Adrenal gland (tissue), 12 donors: ENCODE measurements around the gene GLIS1. TPM values are rescaled to one million over a fixed set of nuclear protein-coding genes. Genes with fewer than 3 reads are reported as not detected.

Experiments used
- DNase-seq, 7 donors: peaks; one replicate each; pipeline ENCODE4 v3.0.0-alpha.2; 2019 to 2020
- H3K27ac ChIP-seq, 5 donors: fragments of 200-600 bp; sonication (generic) in 4 of 5; 1 replicate in 3 of 5; 2 replicates in 2 of 5; pipeline versions ENCODE4 v1.5.1 to v1.8.0; 2016 to 2020; ENCODE audit warnings: mild to moderate bottlenecking in 1 of 5
- H3K27me3 ChIP-seq: fragments of 200-600 bp; 2 replicates; pipeline ENCODE4 v1.8.0; 2021
- H3K36me3 ChIP-seq, 2 donors: fragments of 200-600 bp; replicated peaks in 1 of 2; 1 replicate in 1 of 2; 2 replicates in 1 of 2; pipeline versions ENCODE4 v1.5.1 to v1.8.0; 2018 to 2022
- H3K4me1 ChIP-seq, 2 donors: fragments of 200-600 bp; replicated peaks in 1 of 2; 1 replicate in 1 of 2; 2 replicates in 1 of 2; pipeline versions ENCODE4 v1.5.1 to v1.8.0; 2018 to 2021
- H3K4me3 ChIP-seq, 4 donors: fragments of 200-600 bp; sonication (generic) in 3 of 4; one replicate each; pipeline ENCODE4 v1.5.1; 2016 to 2018
- H3K9me3 ChIP-seq, 3 donors: fragments of 200-600 bp; sonication (generic) in 1 of 3; replicated peaks in 1 of 3; 1 replicate in 2 of 3; 2 replicates in 1 of 3; pipeline versions ENCODE4 v1.5.1 to v1.8.0; 2016 to 2021
- POLR2A ChIP-seq, 2 donors: fragments of 450-650 bp; IDR thresholded peaks; one replicate each; pipeline ENCODE4 v1.6.1; 2017; ENCODE audit warnings: antibody characterized with exemption in 2 of 2, mild to moderate bottlenecking in 2 of 2, moderate library complexity in 1 of 2
- WGBS, 4 donors: extraction: QIAGEN DNeasy Blood & Tissue Kit in 2 of 4; methylation state at CpG; one replicate each; pipeline versions ENCODE4 v1.1.5 to v1.1.7; 2013 to 2017; 5-methylcytosine and 5-hydroxymethylcytosine counted together
- intact Hi-C, 2 donors: fragments of 100-400 bp; cut with DNase I; formaldehyde crosslinking; loops; one replicate each; pipeline versions ENCODE4 v1.14.1 to v1.15.0; 2022 to 2023
- polyA plus RNA-seq, 3 donors: library from polyadenylated mRNA; stranded (reverse); fragments of 200-250 nt in 2 of 3; fragments of 350-450 nt in 1 of 3; fragmentation: Illumina TruSeq in 1 of 3; extraction: RNeasy Lipid Tissue Mini Kit (QIAGEN cat#74804) in 1 of 3; gene quantifications; one replicate each; pipeline ENCODE4 v1.2.3, GENCODE V29; 2013 to 2014
- total RNA-seq, 9 donors: library from RNA; depleted of rRNA in 4 of 9; stranded (reverse); fragments of >200 nt in 4 of 9; fragments of 120-200 nt in 1 of 9; fragmentation: NEBNext Ultra II Directional in 1 of 9; extraction: Animal tissue kit (Norgen Biotek cat#: 25700) in 1 of 9; gene quantifications; one replicate each; pipeline versions ENCODE4 v1.1.0 to v1.2.4, GENCODE V29; 2013 to 2023
- TF ChIP-seq, protein P1 (sequence below), 6 experiments: fragments of 450-650 bp in 4 of 6; fragments of 200-600 bp in 2 of 6; sonication (generic) in 1 of 6; IDR thresholded peaks; 1 replicate in 5 of 6; 2 replicates in 1 of 6; pipeline versions ENCODE4 v1.5.1 to v1.8.0; 2016 to 2021; ENCODE audit warnings: antibody characterized with exemption in 6 of 6, mild to moderate bottlenecking in 2 of 6, moderate library complexity in 1 of 6
- donor health status: healthy with polysubstance abuse.
- donor health status: Bipolar disorder and iron deficiency.
- donor health status: DM: yes; HTN: yes; CAD: no.
- donor health status: DM: no; HTN: no; CAD: no.
- donor health status: DM: no; HTN: no; CAD: no.
- donor health status: DM: yes; HTN: yes; CAD: no.

GLIS1 gene
- total and polyA plus RNA-seq, 12 donors: 0.08 to 0.37 (median 0.14) TPM; not detected in 6

DNA sequence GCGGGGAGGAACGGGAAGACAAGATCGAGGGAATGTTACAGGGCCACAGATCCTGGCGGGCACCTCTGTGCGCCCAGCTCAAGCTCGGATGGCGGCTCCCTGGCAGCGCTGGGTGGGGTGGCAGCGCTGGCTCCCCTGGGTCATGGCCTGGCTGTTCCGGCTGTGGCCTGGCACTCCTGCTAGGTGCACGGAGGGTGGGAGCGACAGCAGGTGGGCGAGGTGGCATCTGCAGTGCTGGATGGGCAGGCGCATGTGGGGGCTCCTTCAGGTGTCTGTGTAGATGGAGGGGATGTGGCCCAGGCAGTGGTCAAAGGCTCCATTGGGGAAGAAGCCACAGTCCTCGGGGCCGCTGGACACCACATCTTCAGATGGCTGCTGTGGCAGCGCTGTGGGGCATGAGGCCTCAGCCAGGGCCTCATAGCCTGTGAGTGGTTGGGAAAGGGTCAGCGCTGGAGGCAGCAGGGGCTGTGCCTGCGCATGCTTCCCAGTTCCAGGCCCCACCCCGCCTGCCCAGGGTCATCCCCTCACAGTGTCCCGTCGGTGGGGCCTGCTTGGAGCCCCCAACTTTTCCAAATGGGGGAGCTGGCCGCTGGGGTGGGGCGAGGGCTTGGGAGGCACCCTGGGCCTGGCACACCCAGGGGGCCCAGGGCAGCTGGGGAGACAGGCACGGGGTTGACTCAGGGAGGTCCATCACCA is 232.5 kb downstream of the GLIS1 start:
- H3K4me3 ChIP-seq: no peak overlapping the region
- WGBS, 4 donors: 89 to 97% (median 92%) methylated on average over 9 to 25 of the region's 25 CpGs
- H3K27me3 ChIP-seq: no peaks in the 10 kb centered on the region
- DNase-seq: no peak
- TF ChIP-seq, protein P1, sequence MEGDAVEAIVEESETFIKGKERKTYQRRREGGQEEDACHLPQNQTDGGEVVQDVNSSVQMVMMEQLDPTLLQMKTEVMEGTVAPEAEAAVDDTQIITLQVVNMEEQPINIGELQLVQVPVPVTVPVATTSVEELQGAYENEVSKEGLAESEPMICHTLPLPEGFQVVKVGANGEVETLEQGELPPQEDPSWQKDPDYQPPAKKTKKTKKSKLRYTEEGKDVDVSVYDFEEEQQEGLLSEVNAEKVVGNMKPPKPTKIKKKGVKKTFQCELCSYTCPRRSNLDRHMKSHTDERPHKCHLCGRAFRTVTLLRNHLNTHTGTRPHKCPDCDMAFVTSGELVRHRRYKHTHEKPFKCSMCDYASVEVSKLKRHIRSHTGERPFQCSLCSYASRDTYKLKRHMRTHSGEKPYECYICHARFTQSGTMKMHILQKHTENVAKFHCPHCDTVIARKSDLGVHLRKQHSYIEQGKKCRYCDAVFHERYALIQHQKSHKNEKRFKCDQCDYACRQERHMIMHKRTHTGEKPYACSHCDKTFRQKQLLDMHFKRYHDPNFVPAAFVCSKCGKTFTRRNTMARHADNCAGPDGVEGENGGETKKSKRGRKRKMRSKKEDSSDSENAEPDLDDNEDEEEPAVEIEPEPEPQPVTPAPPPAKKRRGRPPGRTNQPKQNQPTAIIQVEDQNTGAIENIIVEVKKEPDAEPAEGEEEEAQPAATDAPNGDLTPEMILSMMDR (IDR thresholded peaks at IDR 0.05): no peak
- no peak for TF ChIP-seq POLR2A (IDR thresholded peaks at IDR 0.05)
- intact Hi-C loops: no loop called here
- no peaks in the 10 kb centered on the region for H3K9me3 ChIP-seq
- H3K4me1 ChIP-seq: no peaks in the 10 kb centered on the region
- H3K36me3 ChIP-seq: no peaks in the 10 kb centered on the region
- no peak overlapping the region for H3K27ac ChIP-seq

DNA sequence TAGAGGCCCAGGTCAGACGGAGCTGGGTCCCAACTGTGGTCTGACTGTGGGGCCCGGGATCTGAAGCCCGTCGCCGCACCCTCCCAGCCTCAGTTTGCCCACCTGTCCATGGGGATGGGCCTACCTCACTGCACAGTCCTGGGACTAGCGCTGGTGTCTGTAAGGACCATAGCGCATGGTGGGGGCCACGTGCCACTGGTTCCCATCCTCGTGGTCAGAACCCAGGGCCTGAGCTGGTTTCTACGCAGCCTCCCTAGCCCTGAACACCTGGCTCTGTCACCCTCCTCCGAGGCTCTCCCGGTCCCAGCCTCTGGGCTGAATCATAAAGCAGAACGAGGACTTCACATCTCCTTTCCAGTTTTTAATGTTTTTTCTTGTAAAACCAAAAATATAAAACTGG is 233.1 kb downstream of the GLIS1 start:
- intact Hi-C loops: no loop called here
- H3K27me3 ChIP-seq: peaks cover 6% of the 10 kb centered on the region
- H3K4me3 ChIP-seq: no peak overlapping the region
- no peaks in the 10 kb centered on the region for H3K9me3 ChIP-seq
- no peak overlapping the region for H3K27ac ChIP-seq
- DNase-seq: no peak
- H3K36me3 ChIP-seq: no peaks in the 10 kb centered on the region
- WGBS, 4 donors: 87 to 91% (median 90%) methylated on average over 5 to 13 of the region's 13 CpGs
- H3K4me1 ChIP-seq: no peaks in the 10 kb centered on the region
- no peak for TF ChIP-seq POLR2A (IDR thresholded peaks at IDR 0.05)
- TF ChIP-seq, protein P1 (IDR thresholded peaks at IDR 0.05): no peak

- H3K4me1 ChIP-seq: no peaks in the 10 kb centered on the region
- intact Hi-C loops: no loop called here
- DNase-seq: no peak
- TF ChIP-seq POLR2A (IDR thresholded peaks at IDR 0.05): no peak
- TF ChIP-seq, protein P1 (IDR thresholded peaks at IDR 0.05): no peak
- no peak overlapping the region for H3K27ac ChIP-seq
- H3K36me3 ChIP-seq: no peaks in the 10 kb centered on the region
- H3K9me3 ChIP-seq: no peaks in the 10 kb centered on the region
- no peak overlapping the region for H3K4me3 ChIP-seq
- peaks cover 9% of the 10 kb centered on the region for H3K27me3 ChIP-seq
- 88 to 94% (median 94%) methylated on average over 8 to 9 of the region's 9 CpGs; no CpG with 5 or more reads in 1 of the 4 donors for WGBS, 4 donors
Observed at GRCh38 chr1:53505401-53505800, 233.6 kb downstream of the GLIS1 start.

DNA sequence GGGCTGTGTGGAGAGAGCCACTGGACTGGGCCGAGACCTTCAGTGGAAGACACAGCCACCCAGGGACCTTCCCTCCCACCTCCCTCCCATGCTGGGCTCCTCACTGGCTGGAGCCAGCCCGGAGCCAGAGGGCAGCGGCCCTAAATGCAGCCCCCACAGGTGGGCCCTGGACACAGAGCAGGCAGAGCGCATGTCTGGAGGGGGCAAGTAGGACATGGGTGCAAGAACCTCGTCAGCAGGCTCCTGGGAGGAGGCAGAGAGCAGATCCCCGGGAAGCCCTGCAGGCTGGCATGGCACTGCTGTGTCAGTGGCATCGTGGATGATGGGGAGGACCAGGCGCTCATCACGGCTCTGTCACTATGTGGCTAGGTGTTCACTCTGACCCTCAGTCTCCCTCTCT is 234.1 kb downstream of the GLIS1 start:
- peaks cover 10% of the 10 kb centered on the region for H3K27me3 ChIP-seq
- no peak for DNase-seq
- no peaks in the 10 kb centered on the region for H3K36me3 ChIP-seq
- no peaks in the 10 kb centered on the region for H3K4me1 ChIP-seq
- H3K4me3 ChIP-seq: no peak overlapping the region
- TF ChIP-seq, protein P1 (IDR thresholded peaks at IDR 0.05): no peak
- TF ChIP-seq POLR2A (IDR thresholded peaks at IDR 0.05): no peak
- H3K9me3 ChIP-seq: no peaks in the 10 kb centered on the region
- WGBS, 4 donors: 80 to 90% (median 85%) methylated on average over 1 to 9 of the region's 9 CpGs
- no peak overlapping the region for H3K27ac ChIP-seq
- intact Hi-C loops: no loop called here
